IMR-90 (cell line): ENCODE results near the gene CTNNA2. TPM values are rescaled to one million over a fixed set of nuclear protein-coding genes. Genes with fewer than 3 reads are reported as not detected.

Experiments
- ATAC-seq: fragments of 200-7000 bp; cut with Tn5 transposase; 2 replicates; pipeline ENCODE4 v1.9.1; 2020; ENCODE audit warnings: low read depth, mild to moderate bottlenecking, moderate library complexity
- BruUV-seq: library from RNA; stranded (reverse); fragments of 400-500 nt; replicated peaks from 2 replicates; lab custom pipeline; 2021; lab: Mats Ljungman, UMichigan
- CTCF ChIA-PET: fragments of 300-600 bp; formaldehyde crosslinking; extraction: SDS; loops from one replicate; lab custom pipeline; 2021; ENCODE audit warnings: antibody characterized with exemption; lab: Yijun Ruan, JAX
- POLR2A ChIA-PET: fragments of 300-600 bp; sonication (Branson Sonifier 250); formaldehyde crosslinking; loops from one replicate; lab custom pipeline; 2022; ENCODE audit warnings: antibody characterized with exemption; ENCODE audit not compliant: unreplicated experiment; lab: Charles Lee
- DNase-seq: peaks from one replicate; pipeline ENCODE4 v3.0.0; 2013
- H2AFZ ChIP-seq: replicated peaks from 2 replicates; pipeline ENCODE3; 2013; ENCODE audit warnings: low read length, mild to moderate bottlenecking; ENCODE audit not compliant: poor library complexity
- H2AK5ac ChIP-seq: 2 replicates; pipeline ENCODE4 v1.6.1; 2013; ENCODE audit warnings: low read depth, low read length, inconsistent platforms
- H2AK9ac ChIP-seq: replicated peaks from 2 replicates; pipeline ENCODE3; 2013; ENCODE audit warnings: mild to moderate bottlenecking, low read depth, low read length, moderate library complexity; ENCODE audit not compliant: poor library complexity
- H2BK120ac ChIP-seq: 2 replicates; pipeline ENCODE4 v1.6.1; 2013; ENCODE audit warnings: low read depth, low read length, inconsistent platforms
- H2BK15ac ChIP-seq: 3 replicates; pipeline ENCODE4 v1.6.1; 2013; ENCODE audit warnings: low read depth, low read length, inconsistent platforms
- H2BK20ac ChIP-seq: 2 replicates; pipeline ENCODE4 v1.6.1; 2013; ENCODE audit warnings: low read depth, mild to moderate bottlenecking, inconsistent platforms, low read length, moderate library complexity
- H2BK5ac ChIP-seq: 2 replicates; pipeline ENCODE4 v1.6.1; 2013; ENCODE audit warnings: mild to moderate bottlenecking, low read depth, low read length, inconsistent platforms; ENCODE audit not compliant: poor library complexity, severe bottlenecking
- H3K14ac ChIP-seq: replicated peaks from 2 replicates; pipeline ENCODE4 v1.6.1; 2013; ENCODE audit warnings: low read depth, low read length, inconsistent platforms
- H3K18ac ChIP-seq: 2 replicates; pipeline ENCODE4 v1.6.1; 2013; ENCODE audit warnings: low read depth, low read length, control low read depth
- H3K23ac ChIP-seq: 2 replicates; pipeline ENCODE4 v1.6.1; 2013; ENCODE audit warnings: low read depth, low read length, inconsistent platforms
- H3K27ac ChIP-seq: 2 replicates; pipeline ENCODE4 v1.5.1; 2013; ENCODE audit warnings: mild to moderate bottlenecking, control low read depth, low read length; ENCODE audit not compliant: insufficient read depth
- H3K27me3 ChIP-seq: 2 replicates; pipeline ENCODE4 v1.6.1; 2013; ENCODE audit warnings: low read length; ENCODE audit not compliant: control insufficient read depth, insufficient read depth
- H3K36me3 ChIP-seq: 2 replicates; pipeline ENCODE4 v1.6.1; 2013; ENCODE audit warnings: low read length, mixed read lengths; ENCODE audit not compliant: control insufficient read depth, insufficient read depth
- H3K4ac ChIP-seq: 2 replicates; pipeline ENCODE4 v1.6.1; 2013; ENCODE audit warnings: low read depth, low read length, inconsistent platforms
- H3K4me1 ChIP-seq: 2 replicates; pipeline ENCODE4 v1.6.1; 2013; ENCODE audit warnings: low read length, mixed read lengths; ENCODE audit not compliant: control insufficient read depth, insufficient read depth
- H3K4me2 ChIP-seq: 2 replicates; pipeline ENCODE4 v1.6.1; 2013; ENCODE audit warnings: low read depth, mild to moderate bottlenecking, control low read depth, low read length, moderate library complexity
- H3K4me3 ChIP-seq: 2 replicates; pipeline ENCODE4 v1.5.1; 2013; ENCODE audit warnings: low read depth, mild to moderate bottlenecking, control low read depth, low read length, moderate library complexity; ENCODE audit not compliant: insufficient read depth
- H3K56ac ChIP-seq: 2 replicates; pipeline ENCODE4 v1.6.1; 2013; ENCODE audit warnings: low read length, inconsistent platforms; ENCODE audit not compliant: insufficient read depth; ENCODE audit errors: extremely low read depth
- H3K79me1 ChIP-seq, 2 experiments: 2 replicates each; pipeline ENCODE4 v1.6.1; 2013; ENCODE audit warnings: low read length in 2 of 2, inconsistent platforms in 1 of 2, low read depth in 1 of 2
- H3K9ac ChIP-seq: 2 replicates; pipeline ENCODE4 v1.6.1; 2013; ENCODE audit warnings: low read depth, low read length, control low read depth
- H3K9me1 ChIP-seq: 2 replicates; pipeline ENCODE4 v1.6.1; 2013; ENCODE audit warnings: low read length, inconsistent platforms; ENCODE audit not compliant: insufficient read depth
- H3K9me3 ChIP-seq: 2 replicates; pipeline ENCODE4 v1.6.1; 2013; ENCODE audit warnings: low read length; ENCODE audit not compliant: control insufficient read depth, insufficient read depth
- H4K20me1 ChIP-seq: 2 replicates; pipeline ENCODE4 v1.6.1; 2013; ENCODE audit warnings: low read length, inconsistent platforms; ENCODE audit not compliant: insufficient read depth
- H4K5ac ChIP-seq: 2 replicates; pipeline ENCODE4 v1.6.1; 2013; ENCODE audit warnings: mild to moderate bottlenecking, low read depth, low read length, control low read depth
- H4K8ac ChIP-seq, 2 experiments: 2 replicates each; pipeline ENCODE4 v1.6.1; 2013; ENCODE audit warnings: low read depth in 2 of 2, low read length in 2 of 2, control low read depth in 1 of 2, inconsistent platforms in 1 of 2
- H4K91ac ChIP-seq: 2 replicates; pipeline ENCODE4 v1.6.1; 2013; ENCODE audit warnings: low read depth, low read length, inconsistent platforms; ENCODE audit not compliant: insufficient read depth
- BHLHE40 ChIP-seq: fragments of 150-350 bp; IDR thresholded peaks from 2 replicates; pipeline ENCODE4 v1.6.1; 2016; ENCODE audit warnings: mild to moderate bottlenecking, low read depth, low read length
- CEBPB ChIP-seq: IDR thresholded peaks from 2 replicates; pipeline ENCODE4 v1.6.1; 2012; ENCODE audit warnings: low read depth, low read length, improper control_type of control experiment
- CHD1 ChIP-seq: IDR thresholded peaks from 2 replicates; pipeline ENCODE4 v1.6.1; 2012; ENCODE audit warnings: low read depth, low read length, improper control_type of control experiment
- CTCF ChIP-seq: conservative IDR thresholded peaks from 2 replicates; pipeline ENCODE4 v1.5.1; 2012; ENCODE audit warnings: mild to moderate bottlenecking, low read depth, low read length, improper control_type of control experiment
- ELK1 ChIP-seq: fragments of 150-350 bp; IDR thresholded peaks from 2 replicates; pipeline ENCODE4 v1.6.1; 2016; ENCODE audit warnings: low read depth, mild to moderate bottlenecking, low read length, moderate library complexity, borderline replicate concordance
- FOS ChIP-seq: fragments of 150-350 bp; IDR thresholded peaks from 2 replicates; pipeline ENCODE4 v1.6.1; 2016; ENCODE audit warnings: low read depth, low read length
- MAFK ChIP-seq: IDR thresholded peaks from 2 replicates; pipeline ENCODE4 v1.6.1; 2012; ENCODE audit warnings: low read depth, low read length, improper control_type of control experiment
- MAZ ChIP-seq: IDR thresholded peaks from 2 replicates; pipeline ENCODE4 v1.6.1; 2012; ENCODE audit warnings: low read depth, mild to moderate bottlenecking, low read length, improper control_type of control experiment, moderate library complexity, borderline replicate concordance
- MXI1 ChIP-seq: IDR thresholded peaks from 2 replicates; pipeline ENCODE4 v1.6.1; 2012; ENCODE audit warnings: low read depth, mild to moderate bottlenecking, low read length, moderate library complexity, borderline replicate concordance
- NFE2L2 ChIP-seq: fragments of 150-350 bp; IDR thresholded peaks from 2 replicates; pipeline ENCODE4 v1.6.1; 2016; ENCODE audit warnings: low read depth, mild to moderate bottlenecking, low read length
- POLR2A ChIP-seq: IDR thresholded peaks from 2 replicates; pipeline ENCODE4 v1.6.1; 2012; ENCODE audit warnings: mild to moderate bottlenecking, low read depth, low read length
- RAD21 ChIP-seq: IDR thresholded peaks from 2 replicates; pipeline ENCODE4 v1.6.1; 2012; ENCODE audit warnings: low read length, improper control_type of control experiment
- RCOR1 ChIP-seq: IDR thresholded peaks from 2 replicates; pipeline ENCODE4 v1.6.1; 2012; ENCODE audit warnings: mild to moderate bottlenecking, low read length, improper control_type of control experiment; ENCODE audit not compliant: insufficient replicate concordance
- RFX5 ChIP-seq: IDR thresholded peaks from 2 replicates; pipeline ENCODE4 v1.8.0; 2012; ENCODE audit warnings: low read depth, mild to moderate bottlenecking, low read length, moderate library complexity
- SMC3 ChIP-seq: fragments of 150-350 bp; IDR thresholded peaks from 2 replicates; pipeline ENCODE4 v1.6.1; 2016; ENCODE audit warnings: low read depth, mild to moderate bottlenecking, antibody characterized with exemption, low read length, moderate library complexity
- WGBS, 2 experiments: methylation state at CpG; one replicate each; pipeline versions ENCODE4 v1.1.5 to v1.1.7; 2013; ENCODE audit warnings: missing lambda C conversion rate in 2 of 2; ENCODE audit not compliant: insufficient read length in 1 of 2; ENCODE audit errors: extremely low coverage in 2 of 2; 5-methylcytosine and 5-hydroxymethylcytosine counted together
- dilution Hi-C: fragments of 300-500 bp; cut with HindIII; formaldehyde crosslinking; loops from one replicate; pipeline ENCODE4 v1.14.3; 2018; ENCODE audit warnings: low sequenced_read_pairs; ENCODE audit not compliant: unreplicated experiment
- in situ Hi-C: fragments of 300-500 bp; cut with MboI; formaldehyde crosslinking; loops from 3 replicates; pipeline ENCODE4 v1.14.3; 2019; ENCODE audit warnings: low sequenced_read_pairs, inconsistent platforms, mixed read lengths
- intact Hi-C: fragments of 100-400 bp; cut with micrococcal nuclease; formaldehyde crosslinking; loops from 2 replicates; pipeline ENCODE4 v1.10.0; 2022
- polyA plus RNA-seq, 3 experiments: library from polyadenylated mRNA; depleted of rRNA; stranded (reverse); fragments of >200 nt; gene quantifications; 2 replicates each; pipeline ENCODE4 v1.2.3, GENCODE V29; 2012; ENCODE audit warnings: low replicate concordance in 1 of 3
- total RNA-seq: library from RNA; depleted of rRNA; stranded (reverse); fragments of >200 nt; gene quantifications from 2 replicates; pipeline ENCODE4 v1.2.3, GENCODE V29; 2012
- TF ChIP-seq, protein P1 (sequence below): fragments of 150-350 bp; IDR thresholded peaks from 2 replicates; pipeline ENCODE4 v1.6.1; 2017; ENCODE audit warnings: mild to moderate bottlenecking, antibody characterized with exemption, low read length, low read depth

CTNNA2 gene
- total and polyA plus RNA-seq, 2 of the 4 experiments (the other 2 are of a cell fraction): not detected

GRCh38 chr2:79844011-79844410, 331.2 kb downstream of the CTNNA2 start:
- BruUV-seq: no TSS peak

More at GRCh38 chr2:79844011-79844410, 331.2 kb downstream of the CTNNA2 start:
- Histone ChIP-seq H2AK9ac (no peak overlapping the region), H2AK5ac (no peak overlapping the region), H3K14ac (no peak overlapping the region), H3K4me2 (no peak overlapping the region), H4K20me1 (no peaks in the 10 kb centered on the region), H3K79me1 (no peaks in the 10 kb centered on the region), H2BK5ac (no peak overlapping the region), H3K27me3 (no peaks in the 10 kb centered on the region), H3K9me3 (no peaks in the 10 kb centered on the region), H3K27ac (no peak overlapping the region), H4K8ac (no peak overlapping the region), H3K23ac (no peak overlapping the region), H2BK20ac (no peak overlapping the region), H3K4me1 (no peaks in the 10 kb centered on the region), H3K9ac (no peak overlapping the region), H4K5ac (no peak overlapping the region), H2BK15ac (no peak overlapping the region), H3K18ac (no peak overlapping the region), H3K4me3 (no peak overlapping the region), H2BK120ac (no peak overlapping the region), H3K4ac (no peak overlapping the region), H3K36me3 (no peaks in the 10 kb centered on the region), H4K91ac (no peak overlapping the region), H3K56ac (no peak overlapping the region), H3K9me1 (no peaks in the 10 kb centered on the region), H2AFZ (no peak overlapping the region)
- DNase-seq (no peak), ATAC-seq (no peak)
- in situ Hi-C loops (no loop called here), dilution Hi-C loops (no loop called here), intact Hi-C loops (no loop called here)
- ChIA-PET CTCF (no interaction called here), POLR2A (no interaction called here)
- WGBS, 2 experiments: no CpG with 5 or more reads among the region's 1 CpG
- TF ChIP-seq SMC3 (no peak), MXI1 (no peak), RCOR1 (no peak), POLR2A (no peak), ELK1 (no peak), MAZ (no peak), RFX5 (no peak), RAD21 (no peak), CTCF (no peak), BHLHE40 (no peak), NFE2L2 (no peak), MAFK (no peak), CEBPB (no peak), CHD1 (no peak), FOS (no peak)
- TF ChIP-seq, protein P1, sequence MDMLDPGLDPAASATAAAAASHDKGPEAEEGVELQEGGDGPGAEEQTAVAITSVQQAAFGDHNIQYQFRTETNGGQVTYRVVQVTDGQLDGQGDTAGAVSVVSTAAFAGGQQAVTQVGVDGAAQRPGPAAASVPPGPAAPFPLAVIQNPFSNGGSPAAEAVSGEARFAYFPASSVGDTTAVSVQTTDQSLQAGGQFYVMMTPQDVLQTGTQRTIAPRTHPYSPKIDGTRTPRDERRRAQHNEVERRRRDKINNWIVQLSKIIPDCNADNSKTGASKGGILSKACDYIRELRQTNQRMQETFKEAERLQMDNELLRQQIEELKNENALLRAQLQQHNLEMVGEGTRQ: no peak
